ENCODE measurements around the gene RASAL3.

Gene RASAL3

DNA sequence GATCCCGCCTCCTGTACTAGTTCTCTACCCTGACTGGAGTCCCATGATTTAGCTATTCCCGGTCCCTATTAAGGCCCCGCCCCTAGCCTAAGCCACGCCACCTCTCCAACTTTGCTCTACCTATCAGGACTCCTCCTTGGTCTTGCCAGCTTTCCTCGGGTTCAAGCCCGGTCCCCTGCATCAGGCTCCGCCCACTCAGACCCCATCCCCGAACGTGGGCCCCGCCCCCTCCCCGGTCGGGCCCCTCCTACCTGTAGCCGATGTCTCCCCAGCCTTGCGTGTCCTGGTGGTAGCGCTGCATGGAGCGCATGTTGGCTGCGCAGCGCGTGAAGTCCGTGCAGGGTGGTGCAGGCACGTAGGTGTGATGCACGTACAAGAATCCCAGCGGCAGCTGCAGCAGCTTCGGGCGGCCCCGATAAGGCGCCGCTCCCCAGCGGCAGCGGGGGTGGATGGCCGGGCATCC, 7.3 kb upstream of the RASAL3 start:
- DNase-seq: no peak

DNA sequence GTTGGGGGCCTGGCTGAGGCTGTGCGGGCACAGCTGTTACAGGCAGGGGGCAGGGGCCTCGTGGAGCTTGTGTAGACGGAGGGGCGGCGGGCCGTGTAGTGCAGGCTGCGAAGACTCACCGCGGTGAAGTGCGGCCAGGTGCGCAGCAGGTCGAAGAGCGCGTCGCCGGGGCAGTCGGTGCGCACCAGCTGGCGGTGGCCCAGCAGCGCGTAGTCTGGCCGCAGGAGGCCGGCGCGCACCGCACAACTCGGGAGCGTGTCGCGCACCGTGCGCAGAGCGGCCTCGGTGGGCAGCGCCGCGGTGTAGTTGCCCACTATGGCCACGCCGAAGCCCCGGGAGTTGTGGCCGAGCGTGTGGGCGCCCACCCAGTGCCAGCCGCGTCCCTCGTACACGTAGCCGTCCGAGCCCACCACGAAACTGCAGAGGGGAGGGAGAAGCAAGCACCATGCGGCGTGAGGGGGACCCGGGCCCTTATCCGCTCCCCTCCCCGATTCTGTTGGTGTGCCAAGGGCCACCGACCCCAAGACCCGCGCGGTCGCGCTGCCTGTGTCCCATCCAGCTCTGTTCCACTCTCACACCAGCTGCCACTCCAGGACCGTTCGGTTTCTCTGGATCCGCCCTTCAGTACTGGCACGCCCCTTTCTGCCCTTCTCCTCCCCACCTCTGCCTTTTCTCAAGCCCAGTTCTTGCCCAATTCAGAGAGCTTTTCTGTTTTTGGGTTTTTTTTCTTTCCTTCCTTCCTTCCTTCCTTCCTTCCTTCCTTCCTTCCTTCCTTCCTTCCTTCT, 5.4 kb upstream of the RASAL3 start:
- DNase-seq: peak; percentile 41

- no peak for DNase-seq
These were observed 4.5 kb upstream of the RASAL3 start for GRCh38 chr19:15468675-15469512.

DNA sequence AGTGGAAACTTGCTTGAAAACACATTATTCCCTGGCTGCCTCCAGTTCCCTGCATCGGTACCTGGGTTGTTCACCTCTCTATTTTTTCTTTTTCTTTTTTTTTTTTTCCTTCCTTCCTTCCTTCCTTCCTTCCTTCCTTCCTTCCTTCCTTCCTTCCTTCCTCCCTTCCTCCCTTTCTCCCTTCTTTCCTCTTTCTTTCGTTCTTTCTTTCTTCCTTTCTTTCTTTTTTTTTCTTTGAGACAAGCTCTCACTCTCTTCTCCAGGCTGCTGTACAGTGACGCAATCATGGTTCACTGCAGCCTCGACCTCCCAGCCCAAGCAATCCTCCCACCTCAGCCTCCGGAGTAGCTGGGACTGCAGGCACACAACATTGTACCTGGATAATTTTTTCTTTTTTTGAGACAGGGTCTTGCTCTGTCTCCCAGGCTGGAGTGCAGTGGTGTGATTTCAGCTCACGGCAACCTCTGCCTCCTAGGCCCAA, 3.4 kb upstream of the RASAL3 start:
- DNase-seq: no peak

DNA sequence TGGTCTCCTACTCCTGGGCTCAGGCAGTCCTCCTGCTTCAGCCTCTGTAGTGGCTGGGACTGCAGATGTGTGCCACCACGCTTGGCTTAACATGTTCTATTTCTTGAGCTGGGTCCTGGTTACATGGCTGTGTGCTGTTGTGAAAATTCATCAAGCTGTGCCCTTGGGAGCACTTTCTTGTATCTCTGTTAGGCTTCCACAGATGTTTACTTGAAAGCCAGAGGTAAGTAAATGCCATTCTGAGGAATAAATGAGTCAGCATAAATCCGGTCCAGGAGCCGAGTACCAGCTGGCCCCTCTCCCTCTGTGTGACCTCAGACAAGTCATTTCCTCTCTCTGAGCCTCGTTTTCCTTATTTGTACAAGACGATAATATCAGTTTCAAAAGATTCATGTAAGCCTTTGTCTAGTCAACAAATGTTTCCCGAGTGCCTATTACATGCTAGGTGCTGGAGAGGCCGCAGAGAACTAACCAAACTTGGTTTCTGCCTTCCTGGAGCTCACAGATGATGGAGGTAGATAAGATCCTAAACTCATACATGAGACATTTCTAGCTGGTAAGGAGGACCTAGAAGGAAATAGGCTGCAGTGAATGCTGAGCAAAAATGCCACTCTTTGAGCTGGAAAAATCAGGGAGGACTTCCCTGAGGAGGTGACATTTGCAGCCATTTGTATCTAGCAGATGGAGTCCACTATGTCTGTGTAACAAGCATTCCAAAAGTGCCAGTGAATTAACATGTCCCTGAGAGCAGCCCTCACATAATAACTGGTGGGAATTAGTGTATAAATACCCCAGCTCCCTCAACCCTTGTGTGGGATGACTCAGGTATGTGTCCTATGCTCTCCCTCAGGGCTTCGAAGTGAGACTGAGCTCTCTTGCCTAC, 2.7 kb upstream of the RASAL3 start:
- peak; percentile 58 for DNase-seq

- DNase-seq: peak; percentile 73
These were observed 428 bp downstream of the RASAL3 start for GRCh38 chr19:15463861-15464371.

- no peak for DNase-seq
These were observed 2.6 kb downstream of the RASAL3 start for GRCh38 chr19:15461694-15462093.

- no peak for DNase-seq
These were observed 6.5 kb downstream of the RASAL3 start for GRCh38 chr19:15457701-15458484.

- no peak for DNase-seq
These were observed 7.3 kb downstream of the RASAL3 start for GRCh38 chr19:15456871-15457700.

GRCh38 chr19:15456441-15456840, 7.9 kb downstream of the RASAL3 start:
- DNase-seq: no peak

DNA sequence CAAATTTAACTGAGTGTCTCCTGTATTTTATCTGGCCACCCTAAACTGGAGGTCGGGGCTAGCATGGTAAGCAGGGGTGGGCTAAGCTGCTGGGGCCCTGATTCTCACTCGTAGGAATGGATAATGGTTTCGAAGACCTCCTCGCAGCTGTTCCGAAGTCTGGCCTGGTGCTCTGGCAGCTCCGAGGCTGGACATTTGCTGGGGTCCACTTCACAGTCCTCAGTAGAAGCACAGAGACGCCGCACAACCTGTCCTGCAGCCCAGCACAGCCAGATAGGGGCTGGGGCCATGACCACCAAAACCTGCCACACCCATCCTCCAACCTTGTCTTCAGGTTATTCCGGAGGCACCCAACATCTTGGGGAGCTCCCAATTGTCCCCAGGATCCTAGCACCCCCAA, 8.3 kb downstream of the RASAL3 start:
- DNase-seq: no peak

- no peak for DNase-seq
These were observed 10.2 kb downstream of the RASAL3 start for GRCh38 chr19:15453906-15454860.

DNA sequence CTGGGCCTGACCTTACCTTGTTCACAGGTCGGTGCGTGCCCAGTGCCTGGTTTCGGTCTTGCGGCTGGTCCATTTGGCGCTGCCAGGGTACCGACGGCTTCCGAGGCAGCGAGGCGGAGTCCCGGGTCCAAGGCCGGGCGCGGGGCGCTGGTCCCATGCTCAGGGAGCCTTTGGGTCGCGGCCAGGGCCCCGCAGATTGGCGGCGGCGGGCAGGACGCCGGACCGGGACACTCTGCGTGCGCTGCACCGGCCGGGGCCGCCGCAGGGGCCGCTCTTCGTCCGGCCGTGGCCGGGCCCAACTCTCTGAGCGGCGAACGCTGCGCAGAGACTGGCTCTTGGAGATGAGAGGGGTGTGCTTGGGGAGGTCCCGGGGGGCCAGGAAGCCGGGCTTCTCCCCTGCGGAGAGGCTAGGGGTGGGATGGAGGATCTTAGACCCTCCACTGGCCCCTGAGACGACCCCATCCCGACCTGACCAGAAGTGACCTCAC, 11.2 kb downstream of the RASAL3 start:
- no peak for DNase-seq

DNA sequence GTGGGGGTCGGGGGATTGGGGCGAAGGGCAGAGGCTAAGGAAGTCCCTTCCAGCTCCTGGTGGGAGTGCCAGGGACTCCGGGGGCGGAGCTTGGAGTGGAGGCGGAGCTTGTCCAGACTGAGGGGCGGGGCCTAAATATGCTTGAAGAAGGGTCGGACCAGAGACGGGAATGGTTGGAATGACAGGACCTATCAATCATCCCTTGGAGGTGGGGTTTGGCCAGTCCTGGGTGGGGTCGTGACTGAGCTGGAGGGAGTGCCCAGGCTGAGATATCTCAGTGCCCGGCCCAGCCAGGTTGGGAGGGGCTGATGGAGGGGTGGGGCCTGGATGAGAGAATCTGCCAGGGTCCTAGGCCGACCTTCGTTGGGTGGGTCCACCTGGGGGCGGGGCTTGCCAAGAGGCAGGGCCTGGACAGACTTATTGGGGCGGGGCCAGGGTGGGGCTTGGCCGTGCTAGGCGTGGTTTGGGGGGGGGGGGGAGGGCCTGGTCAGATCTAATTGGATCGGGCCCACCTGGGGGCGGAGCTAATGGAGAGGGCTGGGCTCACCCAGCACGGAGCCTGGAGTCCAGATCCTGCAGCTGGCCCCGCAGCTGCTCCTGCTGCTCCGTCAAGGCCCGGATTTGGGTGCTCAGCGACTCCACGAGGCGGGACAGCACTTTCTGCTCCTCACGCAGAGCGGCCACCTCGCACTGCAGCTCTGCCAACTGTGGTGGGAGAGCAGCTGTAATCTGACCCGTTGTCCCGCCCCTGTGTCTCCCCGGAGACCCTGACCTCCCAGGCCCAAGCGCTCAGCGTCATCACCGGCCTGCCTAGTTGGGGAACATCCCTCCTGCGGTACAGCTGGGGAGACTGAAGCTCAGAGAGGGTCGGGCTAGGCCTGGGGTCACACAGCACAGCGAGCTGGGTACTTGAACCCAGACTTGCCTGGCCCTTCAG, 12.0 kb downstream of the RASAL3 start:
- no peak for DNase-seq

- DNase-seq: no peak
These were observed 13.8 kb downstream of the RASAL3 start for GRCh38 chr19:15450528-15450890.

DNA sequence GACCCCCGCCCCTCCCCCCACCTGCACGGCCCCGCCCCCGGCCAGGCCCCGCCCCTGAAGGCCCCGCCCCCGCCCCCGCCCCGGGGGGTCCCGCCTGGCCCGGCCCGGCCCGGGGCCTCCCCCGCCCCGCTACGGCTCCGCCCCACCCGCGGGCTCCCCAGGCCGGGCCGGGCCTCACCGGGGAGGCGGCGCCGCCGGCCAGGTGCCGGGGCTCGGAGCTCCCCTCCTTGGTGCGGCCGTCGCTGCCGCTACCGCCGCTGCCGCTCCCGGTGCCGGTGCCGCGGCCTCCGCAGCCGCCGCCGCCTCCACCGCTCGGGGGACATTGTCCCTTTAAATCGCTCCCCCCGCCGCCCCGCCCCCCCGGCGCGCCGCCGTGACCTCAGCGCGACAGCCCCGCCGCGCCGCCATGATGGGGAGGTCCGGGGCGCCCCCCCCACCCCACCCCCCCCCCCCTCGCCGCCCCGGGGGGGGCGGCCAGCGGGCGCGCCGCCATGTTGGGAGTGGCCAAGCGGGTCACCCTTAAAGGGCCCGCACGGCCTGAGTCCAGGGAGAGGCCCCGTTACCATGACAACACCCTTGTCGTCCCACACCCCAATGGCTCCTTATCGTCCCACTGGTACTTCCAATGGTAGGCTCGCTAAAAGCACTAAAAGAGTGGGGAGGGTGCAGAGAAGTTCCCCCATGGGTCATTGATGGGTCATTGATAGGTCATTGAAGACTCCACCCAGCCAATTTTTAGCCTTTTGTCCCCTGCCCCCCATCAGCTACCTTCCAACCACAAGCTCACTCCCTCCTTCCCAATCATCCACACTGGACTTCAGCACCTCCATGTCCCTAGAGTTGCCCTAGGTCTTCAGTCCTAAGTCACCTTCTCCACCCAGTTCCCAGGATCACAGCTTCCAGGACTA, 14.5 kb downstream of the RASAL3 start, which contains the start of gene WIZ:
Gene WIZ, minus strand, starts transcription at position 337 of the 908 bp plus-strand sequence. CDS start 1,649 bp downstream, outside the sequence.
- DNase-seq: peak; percentile 90

All from activated naive CD4-positive, alpha-beta T cell treated with anti-CD3 and anti-CD28 coated beads, Interleukin-2, amount 50 U/mL, for 16 hours (primary cell).